ENCODE measurements around the gene SH3RF3.

SH3RF3 gene

DNA sequence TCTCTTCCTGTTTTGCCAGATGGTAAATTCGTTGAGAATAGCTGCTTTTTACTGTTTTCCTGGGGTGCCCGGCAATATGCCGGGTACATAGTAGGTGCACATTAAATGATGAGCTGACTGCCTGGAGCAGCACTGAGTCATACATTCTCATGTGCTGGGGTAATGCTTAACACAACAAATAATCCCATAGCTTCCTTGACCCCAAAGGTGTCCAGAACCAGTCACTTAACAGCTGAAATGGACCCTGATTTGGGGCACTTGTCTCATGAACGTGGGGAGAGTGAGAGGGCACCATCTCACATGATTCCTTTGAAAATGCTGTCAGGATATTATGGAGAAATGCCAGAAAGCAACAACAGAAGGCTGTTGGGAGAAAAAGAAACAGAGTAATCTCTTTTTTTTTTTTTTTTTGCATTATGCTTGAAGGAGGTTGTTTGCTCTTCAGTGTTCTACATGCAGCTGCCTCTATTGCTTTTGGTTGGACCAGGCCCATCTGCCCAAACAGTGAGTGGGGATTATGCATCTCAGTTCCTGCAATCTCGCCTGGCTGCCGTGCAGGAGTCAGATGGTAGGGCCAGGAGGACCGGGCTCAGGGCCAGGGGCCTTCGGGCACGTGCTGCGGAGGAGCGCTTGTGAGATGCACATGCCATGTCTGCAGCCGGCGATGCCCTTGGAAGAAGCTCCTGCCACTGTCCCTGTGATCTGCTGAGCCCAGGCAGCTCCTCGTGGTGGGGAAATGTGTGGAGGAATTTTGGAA is 162.1 kb downstream of the SH3RF3 start:
- no peak for DNase-seq

DNA sequence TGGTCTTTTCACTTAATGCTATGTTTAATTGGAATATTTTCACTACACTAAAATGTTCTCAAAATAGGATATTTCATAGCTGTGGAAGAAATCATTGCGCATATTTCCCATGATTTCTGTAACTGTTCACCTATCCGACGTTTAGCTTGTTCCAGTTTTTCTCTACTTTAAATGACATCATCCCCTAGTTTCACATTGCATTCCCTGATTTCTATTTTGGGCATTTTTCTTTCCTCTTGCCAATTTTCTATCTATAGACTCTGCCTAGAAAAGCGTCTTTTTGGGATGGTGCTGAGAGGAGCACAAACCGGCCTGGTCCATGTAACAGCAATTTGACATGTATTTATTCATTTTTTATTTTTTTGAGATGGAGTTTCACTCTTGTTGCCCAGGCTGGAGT is 163.4 kb downstream of the SH3RF3 start:
- DNase-seq, result no peak

DNA sequence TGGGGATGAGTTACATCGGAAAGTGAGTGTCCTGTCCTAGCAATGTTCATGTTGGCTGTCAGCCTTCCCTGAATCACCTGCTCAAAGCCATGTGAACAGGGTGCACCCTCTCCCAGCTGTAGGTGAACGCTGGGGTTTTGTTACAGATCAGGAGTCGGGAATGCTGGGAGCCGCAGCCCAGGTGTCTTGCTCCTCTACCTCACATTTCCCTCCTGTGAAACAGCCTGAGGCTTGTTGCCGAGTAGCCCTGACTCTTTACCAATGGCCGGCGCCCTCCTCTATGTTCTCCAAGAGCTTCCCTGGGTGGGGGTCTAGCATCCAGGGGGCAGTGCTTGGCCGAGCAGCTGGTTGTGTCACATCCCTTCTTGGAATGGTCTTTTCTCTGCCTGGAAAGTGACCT is 164.7 kb downstream of the SH3RF3 start:
- no peak for DNase-seq

DNA sequence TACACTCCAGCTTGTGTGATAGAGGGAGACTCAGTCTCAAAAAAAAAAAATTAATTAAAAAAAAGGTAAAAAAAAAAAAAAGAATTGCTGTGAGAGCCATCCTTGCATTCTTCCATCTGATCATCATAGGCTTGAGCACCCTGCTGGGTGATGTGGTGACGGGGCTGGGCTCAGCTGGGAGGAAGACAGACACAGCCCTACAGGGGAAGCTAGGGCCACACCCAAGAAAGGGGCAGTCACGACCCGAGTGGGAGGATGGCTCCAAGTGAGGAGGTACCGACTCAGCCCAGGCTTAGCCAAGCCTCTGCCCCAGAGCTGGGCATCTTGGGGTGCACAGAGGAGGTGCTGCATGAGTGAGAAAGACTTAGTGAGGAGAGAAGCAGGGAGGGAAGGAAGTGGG is 165.5 kb downstream of the SH3RF3 start:
- DNase-seq, result no peak

DNA sequence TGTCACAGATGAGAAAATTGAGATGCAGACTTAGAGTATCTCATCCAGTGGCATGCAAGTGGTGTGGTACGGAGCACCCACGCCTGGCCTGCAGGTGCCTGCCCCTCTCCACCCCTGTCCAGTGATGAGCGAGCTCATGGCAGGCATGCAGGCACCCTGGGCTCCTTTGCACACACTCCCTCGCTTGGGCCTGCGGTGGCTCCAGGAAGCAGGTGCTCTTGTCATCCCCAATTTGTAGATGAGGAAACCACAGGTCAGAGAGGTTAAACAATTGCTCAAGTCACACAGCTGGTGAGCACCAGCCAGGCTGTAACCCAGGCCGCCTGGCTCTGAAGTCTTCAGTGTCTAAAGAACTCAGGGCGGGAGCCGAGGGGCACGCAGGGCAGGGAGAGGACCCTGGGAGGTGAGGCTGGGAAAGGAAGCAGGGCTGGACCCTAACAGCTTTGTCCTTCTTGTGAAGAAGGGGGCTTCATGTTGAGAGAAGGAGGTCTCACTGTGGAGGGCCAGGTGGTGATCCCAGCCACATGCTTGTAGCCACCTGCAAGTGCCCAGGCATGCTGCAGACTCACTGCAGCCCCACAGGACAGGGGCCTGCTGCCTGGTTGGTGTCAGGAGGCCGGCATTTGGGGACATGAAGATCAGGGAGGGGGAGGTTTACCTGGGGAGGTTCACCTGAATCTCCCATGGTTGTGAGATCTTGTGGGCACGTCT is 166.2 kb downstream of the SH3RF3 start:
- no peak for DNase-seq

DNA sequence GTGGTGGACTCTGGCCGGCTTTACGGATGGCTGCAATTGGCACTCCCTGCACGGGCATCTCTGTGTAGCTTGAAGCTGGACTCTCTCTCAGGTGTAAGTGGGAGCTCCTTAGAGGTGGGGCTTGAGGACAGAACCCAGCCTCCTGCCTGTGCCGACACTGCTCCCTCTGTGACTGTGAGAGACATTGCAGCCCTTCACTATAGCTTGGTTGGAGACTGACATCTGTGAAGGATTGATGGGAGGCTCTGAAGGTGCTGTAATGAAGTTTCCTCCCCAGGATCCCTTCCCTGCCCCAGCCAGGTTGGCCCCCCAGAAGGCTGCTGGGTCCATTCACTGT is 166.7 kb downstream of the SH3RF3 start:
- no peak for DNase-seq

DNA sequence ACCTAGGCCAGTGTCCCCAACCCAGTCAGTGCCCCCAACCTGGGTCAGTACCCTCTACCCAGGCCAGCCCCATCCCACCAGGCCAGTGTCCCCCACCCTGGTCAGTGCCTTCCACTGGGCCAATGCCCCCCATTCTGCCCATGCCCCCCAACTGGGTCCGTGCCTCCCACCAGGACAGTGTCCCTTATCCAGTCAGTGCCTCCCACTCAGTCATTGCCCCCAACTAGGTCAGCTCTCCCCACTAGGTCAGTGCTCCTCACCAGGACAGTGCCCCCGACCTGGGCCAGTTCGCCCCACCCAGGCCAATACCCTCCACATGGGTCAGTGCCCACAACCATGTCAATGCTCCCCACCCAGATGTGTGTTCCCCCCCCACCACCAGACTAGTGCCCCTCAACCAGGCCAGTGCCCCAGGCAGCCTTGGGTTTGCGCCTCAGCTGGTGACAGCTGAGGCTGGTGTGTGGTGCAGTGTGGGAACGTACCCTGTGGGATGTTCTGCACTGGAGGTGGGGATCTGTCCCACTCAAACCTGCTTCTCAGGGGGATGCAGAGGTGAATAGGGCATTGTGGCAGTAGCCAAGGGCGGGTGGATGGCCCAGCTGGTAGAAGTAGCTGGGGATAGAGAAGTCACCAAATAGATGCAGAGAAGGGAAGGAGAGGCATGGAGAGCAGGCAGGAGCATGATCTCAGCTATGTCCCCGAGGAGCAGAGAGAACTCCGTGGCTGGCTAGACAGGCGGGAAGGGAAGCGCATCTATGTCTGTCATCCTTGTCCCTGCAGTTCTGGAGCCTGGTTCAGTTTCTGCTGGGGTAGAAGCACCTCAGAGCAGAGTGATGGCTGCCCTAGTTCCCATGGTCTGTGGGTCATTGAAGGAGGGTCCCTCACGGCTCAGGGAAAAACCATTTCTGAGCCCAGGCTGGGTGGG is 168.8 kb downstream of the SH3RF3 start:
- DNase-seq, result no peak

DNA sequence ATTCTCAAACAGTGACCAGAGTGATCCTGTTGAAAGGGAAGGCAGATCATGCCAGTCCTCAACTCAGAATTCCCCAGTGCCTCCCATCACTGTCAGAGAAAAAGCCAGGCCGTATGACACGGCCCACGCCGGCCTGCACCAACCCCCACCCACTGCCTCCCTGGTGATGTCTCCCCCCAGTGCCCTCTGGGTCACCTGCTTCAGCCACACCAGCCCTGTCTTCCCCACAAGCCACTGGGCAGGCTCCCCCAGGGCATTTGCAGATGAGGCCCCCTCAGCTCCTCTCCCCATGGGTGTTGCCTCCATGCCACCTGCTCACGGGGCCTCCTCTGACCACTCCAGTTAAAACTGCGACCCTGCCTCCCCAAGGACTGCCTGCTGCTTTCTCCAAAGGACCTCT is 169.8 kb downstream of the SH3RF3 start:
- no peak for DNase-seq

DNA sequence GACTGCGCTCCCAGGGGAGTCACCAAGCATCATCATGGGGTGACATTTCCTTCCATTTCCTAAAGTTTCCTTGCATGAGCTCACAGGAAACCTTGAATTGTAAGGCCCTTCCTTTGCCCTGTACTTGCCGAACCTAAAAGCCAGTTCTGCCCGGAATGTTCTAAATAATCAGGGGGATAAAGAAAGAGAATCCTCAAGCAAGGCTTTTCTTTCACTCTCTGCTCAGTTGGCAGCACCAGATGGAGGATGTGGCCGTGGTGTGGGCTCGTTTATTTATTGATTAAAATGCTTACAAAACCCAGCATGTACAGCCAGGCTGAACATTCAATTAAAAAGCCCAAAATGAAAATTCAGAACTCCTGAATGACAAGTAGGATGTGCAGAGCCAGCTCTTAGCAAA is 170.5 kb downstream of the SH3RF3 start:
- DNase-seq, result no peak

DNA sequence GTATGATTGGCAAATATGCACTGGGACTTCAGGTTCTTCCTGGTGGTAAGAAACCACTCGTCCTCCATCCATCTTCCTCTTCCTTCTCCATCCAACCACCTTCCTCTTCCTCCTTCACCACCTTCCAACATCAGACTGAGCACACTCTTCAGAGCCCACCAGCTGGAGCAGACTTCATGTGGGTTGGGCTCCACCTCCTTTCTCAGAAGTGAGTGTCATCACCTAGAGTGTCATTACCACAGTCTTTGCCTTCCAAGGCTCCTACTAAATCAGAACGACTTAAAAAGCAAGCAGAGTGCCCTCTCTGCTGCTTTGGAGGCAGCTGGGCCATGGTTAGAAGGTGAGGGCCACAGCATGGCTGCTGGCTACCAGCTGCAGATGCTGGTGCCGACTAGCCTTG is 171.6 kb downstream of the SH3RF3 start:
- no peak for DNase-seq

DNA sequence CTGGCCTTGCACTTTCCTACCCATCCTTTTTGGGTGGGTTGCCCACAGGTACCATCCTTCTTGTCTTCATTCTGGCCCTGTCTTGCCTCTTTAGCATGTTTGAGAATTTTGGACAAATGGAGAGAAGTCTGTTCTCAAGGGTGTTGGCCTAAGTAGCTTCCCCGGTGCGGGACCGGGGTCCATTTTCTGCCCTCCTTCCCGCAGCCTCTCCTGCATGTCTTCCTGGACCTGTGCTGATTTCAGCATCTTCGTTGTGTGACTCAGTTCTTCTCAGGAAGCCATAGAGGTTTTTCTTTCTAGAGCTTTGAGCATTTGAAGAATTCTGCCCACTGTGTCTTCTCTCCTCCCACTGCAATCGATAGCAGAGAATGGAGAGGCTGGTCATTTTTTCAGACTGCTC is 172.7 kb downstream of the SH3RF3 start:
- DNase-seq, result no peak

DNA sequence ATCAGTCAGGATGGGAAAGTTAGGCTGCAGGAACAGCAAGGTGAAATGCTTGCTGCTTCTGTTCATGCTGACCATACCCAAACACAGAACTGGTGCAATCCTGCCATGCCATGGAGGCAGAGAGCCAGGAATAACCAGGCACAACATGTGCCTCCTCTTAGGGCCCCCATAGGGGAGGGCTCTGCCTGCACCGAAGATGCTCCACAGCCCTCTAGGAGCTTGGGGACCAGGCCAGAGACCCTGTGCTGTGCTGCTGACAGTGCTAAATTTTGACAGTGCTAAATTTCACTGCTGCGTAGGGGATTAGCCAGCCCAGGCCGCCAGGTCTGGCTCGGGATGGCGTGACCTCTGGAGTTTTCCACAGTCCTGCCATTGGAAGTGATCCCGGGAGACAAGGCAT is 173.3 kb downstream of the SH3RF3 start:
- no peak for DNase-seq

DNA sequence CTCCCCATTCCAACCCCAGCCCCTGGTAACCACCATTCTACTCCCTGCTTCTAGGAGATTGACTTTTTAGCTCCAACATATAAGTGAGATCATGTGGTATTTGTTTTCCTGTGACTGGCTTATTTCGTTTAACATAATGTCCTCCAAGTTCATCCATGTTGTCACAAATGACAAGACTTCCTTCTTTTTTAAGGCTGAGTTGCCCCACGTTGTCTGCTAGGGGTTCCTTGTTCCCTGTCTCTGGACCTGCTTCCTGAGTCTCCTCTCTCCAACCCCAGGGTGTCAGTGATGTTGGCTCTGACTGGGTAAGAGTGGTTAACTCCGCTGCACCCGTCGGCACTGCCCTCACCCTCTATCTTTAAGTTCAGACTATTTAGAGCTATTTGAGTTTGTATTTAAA is 175.2 kb downstream of the SH3RF3 start:
- no peak for DNase-seq

DNA sequence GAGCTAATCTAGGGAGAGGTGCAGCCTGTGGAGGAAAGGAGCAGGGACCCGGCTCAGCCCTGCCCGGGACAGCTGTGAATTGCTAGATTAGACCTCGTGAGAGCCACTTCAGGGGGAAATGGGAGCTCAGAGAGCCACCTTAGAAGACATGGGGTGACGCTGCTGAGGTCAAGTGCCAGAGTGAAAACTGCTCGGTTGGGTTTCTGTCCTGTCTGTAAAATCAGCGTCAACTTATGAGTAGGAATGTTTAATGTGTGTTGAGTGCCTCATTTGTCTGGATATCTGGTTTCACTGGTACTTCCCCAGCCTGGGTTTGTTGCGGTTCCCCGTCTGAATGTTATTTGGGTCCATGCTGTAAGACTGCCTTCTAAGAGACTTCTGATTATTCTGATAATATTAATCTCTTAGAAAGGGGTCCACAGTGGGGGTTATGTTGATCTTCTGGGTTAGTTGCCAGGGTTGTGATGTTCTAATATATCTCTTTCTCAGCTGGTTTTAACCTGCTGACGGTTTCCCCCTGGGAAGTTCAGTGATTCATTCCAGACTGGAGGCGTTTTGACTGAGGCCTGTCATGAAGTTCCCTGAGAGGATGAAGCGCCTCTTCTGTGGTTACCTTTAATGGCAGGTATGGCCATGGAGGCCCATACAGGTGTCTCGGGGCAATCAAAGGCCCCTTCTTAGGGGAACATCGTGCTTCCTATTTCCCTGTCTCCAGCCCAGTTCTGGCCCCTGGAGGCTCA is 175.9 kb downstream of the SH3RF3 start:
- no peak for DNase-seq

DNA sequence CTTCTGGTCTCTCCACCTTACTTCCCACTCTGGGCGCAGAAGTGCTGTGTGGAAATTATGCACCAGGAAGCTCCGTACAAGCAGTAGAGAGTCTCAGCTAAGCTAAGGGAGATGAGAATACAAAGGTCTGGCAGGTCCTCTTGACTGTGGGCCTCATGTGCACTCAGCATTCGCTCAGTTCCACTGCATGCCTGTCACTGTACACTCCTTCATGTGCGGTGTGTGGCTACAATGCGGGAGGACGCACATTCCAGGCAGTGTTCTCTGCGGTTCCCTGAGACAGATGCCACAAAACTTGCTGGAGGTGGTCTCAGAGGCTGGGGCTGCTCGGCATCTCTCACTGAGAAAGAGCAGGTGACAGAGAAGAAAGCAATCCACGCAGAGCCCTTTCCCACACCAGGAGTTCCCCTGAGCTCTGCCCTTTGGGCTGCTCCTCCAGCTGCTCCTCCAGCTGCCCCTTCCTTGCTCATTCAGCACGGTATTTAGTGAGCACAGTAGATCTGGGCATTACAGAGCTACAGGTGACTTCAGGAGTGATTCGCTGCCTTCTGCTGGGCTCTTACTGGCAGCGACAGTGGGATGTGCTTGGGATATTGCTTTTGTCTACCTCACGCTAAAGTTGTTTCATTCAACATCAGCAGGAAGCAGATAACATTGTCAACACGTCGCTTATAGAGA is 176.6 kb downstream of the SH3RF3 start:
- no peak for DNase-seq

DNA sequence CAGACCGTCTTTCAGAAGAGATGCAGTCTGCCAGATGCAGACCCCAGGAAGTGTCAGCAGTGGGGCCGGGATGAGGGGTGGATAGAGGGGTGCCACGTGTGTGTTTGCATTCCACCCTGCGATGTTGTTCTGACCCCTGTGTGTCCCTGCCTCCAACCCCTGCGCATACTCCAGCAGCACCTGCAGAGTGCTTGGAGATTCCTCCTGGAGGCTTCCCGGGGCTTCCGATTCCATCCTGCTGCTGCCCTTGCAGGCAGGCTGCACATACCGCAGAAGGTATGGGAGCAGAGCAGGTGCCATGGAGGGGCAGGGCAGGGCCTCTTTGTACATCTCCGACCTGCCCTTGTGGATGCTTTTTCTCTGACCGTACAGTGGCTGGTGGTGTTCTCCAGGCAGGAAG is 177.2 kb downstream of the SH3RF3 start:
- DNase-seq, result no peak

DNA sequence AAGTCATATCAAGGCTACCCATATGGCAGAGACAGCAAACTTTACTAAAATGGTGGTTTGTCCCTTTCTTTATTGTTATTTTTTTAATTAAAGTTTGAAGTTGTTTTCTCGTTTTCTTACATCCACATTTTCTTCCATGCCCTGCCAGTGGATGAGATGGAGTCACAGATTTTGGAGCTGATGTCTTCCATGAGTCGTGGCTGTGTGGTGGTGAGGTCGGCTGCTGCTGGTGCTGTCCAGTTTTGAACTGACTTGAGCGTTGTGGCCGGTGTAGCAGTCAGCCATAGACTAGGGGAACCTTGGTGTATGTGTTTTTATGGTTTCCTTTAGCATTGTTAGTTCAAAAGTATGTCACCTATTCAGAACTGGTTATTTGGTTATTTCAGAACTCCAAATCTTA is 182.8 kb downstream of the SH3RF3 start:
- DNase-seq, result no peak

DNA sequence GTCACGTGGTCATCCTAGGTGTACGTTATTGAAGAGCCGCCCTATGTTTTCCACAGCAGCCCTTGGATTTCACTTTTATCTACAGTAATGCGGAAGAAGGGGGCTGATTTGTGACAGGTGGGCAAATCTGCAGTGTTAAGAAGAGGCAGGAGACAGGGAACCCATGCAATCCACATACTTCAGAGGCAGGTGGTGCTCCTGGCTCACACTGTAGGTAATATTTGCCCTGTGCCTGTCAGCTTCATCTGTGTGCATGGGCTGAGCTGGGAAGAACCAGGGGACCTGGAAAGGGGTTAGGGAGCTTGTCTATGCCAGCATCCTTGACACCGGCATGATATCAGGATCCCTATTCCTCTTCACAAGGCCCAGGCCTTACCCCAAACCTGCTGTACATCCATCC is 183.9 kb downstream of the SH3RF3 start:
- no peak for DNase-seq

DNA sequence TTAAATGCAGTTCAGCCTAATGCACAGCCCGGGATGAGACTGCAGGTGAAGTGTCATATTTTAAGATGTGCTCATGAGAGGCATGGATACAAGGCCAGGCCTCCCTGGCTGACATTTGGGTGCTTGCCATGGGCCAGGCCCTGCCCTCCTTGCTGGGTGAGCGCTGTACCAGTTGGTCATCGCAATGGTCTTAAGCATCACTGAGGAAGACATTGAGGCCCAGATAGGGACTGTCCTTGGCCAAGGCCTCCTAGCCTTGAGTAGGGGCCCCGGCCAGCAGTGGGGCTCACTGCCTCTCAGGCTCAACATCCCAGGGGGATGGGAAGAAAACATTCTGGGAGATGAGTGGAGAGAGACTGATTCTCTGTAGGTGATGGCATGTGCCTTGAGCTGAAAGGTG is 184.3 kb downstream of the SH3RF3 start:
- DNase-seq, result no peak

DNA sequence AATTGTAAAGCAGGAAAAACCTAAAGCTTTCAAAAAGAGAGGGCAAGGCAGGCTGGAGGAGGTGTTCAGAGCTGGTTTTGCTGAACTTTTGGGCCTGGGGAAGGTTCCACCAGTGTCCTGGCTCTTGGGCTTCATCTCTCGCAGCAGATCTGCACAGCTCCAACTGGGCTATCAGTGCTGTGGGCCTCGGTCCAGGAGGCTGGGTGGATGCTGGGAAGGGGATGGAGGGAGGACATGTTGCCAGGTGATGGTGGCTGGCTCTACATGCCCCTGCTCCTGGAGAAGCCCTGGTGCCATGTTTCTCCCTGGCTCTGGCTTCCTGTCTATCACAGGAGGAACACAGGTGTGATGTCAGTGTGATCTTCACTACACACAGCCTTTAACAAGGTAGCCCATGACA is 187.1 kb downstream of the SH3RF3 start:
- no peak for DNase-seq

DNA sequence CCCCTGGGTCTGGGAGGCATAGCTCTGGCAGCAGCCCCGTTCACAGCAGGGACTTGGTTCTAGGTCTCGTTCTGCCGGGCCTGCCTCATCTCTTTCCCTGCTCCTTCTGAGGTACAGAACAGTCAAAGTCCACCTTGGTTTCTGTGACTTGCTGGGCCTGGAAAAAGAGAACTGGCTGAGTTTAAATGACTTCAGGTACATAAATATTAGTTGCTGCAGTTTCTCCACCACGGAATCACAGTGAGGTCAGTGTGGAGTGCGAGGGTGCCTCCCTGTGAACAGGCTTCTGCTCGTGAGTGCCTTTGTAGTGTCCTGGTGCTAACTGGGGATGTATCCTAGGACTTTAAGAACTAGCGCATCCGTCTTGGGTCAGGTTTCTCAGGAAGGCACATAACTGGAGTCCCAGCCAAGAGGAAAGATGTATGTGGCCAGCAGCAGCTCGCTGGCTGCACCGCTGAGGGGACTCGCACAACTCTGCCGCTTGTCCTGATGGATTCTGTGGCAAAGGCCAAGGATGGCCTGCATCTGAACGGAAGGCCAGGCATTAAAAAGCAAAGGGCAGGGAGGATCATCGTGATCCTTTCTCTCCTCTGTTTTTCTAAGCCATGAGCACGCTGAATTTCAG is 188.6 kb downstream of the SH3RF3 start:
- DNase-seq, result no peak

Data from CD4-positive, alpha-beta T cell treated with Interferon alpha-2 for 1 hour (primary cell).